ENCODE data around the gene CLDN5. TPM values are rescaled to one million over a fixed set of nuclear protein-coding genes. Genes with fewer than 3 reads are reported as not detected.

CLDN5 gene
- total RNA-seq, 1 donor: 9.4 TPM

DNA sequence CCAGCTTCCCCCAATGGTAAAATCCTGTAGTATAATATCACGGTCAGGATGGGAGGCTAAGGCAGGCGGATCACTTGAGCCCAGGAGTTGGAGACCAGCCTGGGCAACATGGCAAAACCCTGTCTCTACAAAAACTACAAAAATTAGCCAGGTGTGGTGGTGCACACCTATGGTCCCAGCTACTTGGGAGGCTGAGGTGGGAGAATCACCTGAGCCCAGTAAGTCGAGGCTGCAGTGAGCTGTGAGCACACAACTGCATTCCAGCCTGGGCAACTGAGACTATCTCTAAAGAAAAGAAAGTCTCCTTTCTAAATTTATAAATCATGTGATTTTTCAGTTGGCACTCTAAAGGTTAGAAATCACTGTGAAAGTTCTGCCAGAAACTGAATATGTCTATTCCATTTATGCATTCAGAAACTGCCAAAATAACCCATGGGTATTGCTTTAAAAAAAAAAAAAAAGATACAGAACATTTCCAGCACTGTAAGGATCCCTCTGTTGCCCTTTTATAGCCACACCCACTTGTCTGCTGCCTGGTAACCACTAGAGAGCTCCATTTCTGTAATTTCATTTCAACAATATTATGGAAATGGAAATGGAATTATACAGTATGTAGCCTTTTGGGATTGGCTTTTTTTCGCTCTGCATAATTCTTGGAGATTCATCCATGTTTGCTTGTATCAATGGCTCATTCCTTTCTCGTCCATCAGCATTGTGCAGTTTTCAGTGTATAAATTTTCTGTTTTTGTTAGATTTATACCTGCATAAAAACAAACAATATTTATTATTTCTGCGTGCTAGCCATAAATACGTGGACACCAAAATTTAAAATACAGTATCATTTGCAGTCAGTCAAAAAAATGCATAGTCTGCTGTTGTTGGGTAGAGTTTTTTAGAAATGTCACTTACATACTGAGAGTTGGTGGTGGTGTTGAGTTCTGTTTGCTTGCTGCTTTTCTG, 35.0 kb downstream of the CLDN5 start:
- peak in 1 of 3 donors; percentile 64 for DNase-seq (ENCODE audit: low read depth in 2 of 3, low spot score in 2 of 3)

DNA sequence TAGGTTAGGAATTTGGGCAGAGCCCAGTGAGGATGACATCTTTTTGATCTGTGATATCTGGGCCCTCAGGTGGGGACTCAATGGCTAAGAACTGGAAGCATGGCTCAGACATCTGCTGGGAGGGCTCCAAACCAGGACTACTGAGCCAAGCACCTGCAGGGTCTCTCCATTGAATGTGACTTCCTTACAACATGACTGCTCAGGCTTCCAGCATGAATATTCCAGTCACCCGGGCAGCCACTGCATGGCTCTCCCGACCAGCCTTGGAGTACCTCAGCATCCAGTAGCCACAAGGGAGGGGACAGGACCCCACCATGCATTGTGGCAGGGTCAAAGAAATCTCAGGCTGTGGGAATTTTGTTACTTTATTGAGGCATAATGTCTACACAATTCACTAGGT, 35.9 kb downstream of the CLDN5 start:
- no peak for DNase-seq (ENCODE audit: low read depth in 2 of 3, low spot score in 2 of 3)

DNA sequence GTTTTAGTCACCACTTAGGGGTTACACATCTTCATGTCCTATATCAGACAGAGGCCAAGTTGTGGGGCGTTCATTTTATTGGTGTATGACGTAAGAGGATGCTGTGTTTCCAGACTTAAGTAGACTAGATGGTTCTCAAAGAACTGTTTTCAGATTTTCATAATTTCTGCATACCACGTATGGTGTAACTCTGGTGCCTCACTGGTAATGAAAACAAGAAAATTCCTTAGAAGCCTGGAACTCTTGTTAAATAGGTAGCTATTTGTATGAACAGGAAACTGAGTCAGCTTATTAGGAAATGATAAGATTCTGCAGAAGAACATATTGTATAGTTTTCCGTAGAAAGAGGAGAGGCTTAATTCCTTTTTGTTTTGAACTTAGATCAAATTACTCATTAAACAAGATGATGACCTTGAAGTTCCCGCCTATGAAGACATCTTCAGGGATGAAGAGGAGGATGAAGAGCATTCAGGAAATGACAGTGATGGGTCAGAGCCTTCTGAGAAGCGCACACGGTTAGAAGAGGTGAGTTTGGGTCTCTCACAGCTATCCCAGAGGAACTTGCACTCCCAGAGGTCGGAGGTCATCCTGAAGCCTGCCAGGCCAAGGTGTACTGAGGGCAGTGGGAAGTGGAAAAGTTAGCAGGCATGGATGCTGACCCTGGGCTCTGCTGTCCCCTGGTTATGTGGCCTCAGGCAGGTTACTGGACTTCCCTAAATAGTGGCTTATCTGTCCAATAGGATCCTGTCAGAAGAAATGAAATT, 40.5 kb downstream of the CLDN5 start:
- DNase-seq (ENCODE audit: low read depth in 2 of 3, low spot score in 2 of 3): no peak

DNA sequence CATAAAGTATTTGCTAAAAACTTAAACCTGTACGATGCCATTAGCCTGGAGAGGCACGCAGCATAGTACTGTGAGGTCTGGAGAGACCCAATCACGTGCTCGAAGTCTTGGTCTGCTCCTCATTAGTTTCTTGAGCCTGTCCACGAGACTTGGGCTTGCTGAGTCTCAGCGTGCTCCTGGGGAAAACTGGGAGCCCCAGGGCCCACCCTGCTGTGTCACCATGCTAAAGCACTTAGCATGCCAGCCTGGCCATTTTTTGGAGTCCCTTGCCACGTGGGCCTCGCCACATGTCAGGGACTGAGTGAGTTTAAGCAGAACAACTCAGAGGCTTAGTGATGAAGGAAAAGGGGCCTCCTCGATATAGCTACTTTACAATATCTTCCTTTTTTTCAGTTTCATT, 41.9 kb downstream of the CLDN5 start:
- no peak for DNase-seq (ENCODE audit: low read depth in 2 of 3, low spot score in 2 of 3)

DNA sequence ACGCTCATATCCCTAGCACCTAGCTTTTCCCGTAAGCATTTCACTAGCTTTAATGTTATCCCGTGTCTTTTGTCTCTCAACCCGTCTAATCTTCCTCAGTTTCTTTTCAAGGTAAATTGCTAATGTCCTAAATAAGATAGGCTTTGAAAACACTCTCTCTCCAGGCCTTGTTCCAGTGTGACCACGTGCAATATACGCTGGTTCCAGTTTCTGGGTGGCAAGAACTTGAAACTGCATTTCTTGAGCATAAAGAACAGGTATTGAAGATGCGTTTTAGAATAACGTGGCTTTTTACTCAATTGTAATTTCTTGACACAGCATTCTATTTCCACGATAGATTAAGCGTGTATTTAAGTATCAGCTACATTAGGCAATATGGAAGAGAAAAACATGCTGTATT, 43.4 kb downstream of the CLDN5 start:
- DNase-seq (ENCODE audit: low read depth in 2 of 3, low spot score in 2 of 3): no peak

DNA sequence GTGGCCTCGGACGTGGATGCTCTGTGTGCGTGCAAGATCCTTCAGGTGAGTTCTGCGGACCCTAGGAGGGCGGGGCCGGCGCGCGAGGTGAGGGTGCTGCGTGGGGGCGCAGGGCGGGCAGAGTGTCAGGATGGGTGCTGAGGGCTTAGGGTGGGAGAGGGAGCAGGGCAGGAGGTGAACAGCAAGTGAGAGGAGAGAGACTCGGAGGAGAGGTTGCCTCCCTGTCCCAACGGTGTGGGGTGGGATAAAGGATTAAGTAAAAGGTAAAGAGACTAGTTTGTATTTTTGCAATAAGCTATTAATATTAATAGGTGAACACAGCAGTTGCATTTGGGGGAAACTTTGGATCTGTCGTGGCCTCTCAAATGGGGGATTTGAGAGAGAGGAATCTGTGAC, 44.0 kb downstream of the CLDN5 start:
- no peak for DNase-seq (ENCODE audit: low read depth in 2 of 3, low spot score in 2 of 3)

DNA sequence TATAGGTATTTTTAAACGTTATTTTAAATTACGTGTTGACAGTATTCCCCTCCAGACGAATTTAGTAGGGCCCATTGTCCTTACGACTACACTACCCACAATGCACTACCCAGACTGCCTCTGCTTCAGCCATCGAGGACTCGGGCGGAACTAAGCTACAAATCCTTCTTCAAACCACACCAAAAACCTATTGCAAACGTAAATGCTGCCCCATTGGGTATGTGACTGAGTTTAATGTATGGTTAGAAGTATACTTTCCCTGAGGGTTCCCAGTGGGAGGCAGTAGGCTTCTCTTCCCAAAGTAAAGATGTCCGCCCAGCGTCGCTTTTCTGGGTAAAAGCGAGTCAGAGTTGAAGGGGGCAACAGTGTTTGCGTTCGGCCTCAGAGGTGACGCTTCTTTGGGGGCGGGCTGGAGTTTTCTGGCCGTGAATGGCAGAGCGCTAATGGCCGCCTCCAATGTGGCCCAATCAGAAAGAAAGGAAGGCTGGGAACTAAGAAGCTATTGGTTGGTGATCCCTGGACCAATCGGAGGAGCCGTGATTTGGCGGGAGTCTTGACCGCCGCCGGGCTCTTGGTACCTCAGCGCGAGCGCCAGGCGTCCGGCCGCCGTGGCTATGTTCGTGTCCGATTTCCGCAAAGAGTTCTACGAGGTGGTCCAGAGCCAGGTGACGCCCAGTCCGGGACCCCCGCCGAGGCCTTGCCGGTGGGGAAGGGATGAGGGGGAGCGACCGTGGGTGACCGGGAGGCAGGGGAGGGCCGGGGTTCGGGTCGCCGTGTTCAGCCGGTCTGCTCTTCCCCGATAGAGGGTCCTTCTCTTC, 44.6 kb downstream of the CLDN5 start, which contains the start of gene CDC45:
Gene CDC45, plus strand, starts transcription at position 566 of the 818 bp plus-strand sequence. Its CDS starts 49 bp downstream, at position 615.
- peak; percentile 84 to 99 (median 98) for DNase-seq (ENCODE audit: low read depth in 2 of 3, low spot score in 2 of 3)

DNA sequence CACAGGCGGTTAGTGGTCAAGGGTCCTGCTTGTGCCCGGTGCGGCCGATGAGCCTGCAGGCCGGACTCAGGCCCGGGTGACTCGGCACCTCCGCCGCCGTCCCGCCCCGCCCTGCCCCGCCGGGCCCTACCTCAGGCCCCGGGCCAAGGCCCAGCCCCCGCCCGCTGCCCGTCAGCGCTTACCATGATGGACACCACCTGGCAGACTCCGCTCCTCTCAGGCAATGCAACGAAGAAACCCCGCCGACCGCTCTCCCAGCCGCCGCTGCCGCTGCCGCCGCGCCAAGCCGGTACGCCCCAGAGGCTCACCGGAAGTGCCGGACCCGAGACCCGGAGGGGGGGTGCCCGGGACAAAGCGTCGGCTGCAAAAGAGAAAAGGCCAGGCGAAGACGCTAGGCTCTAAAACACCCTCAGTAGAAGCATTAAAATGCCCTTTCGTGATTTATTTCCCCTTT, 45.3 kb downstream of the CLDN5 start, which contains the start of gene UFD1:
Gene UFD1, minus strand, starts transcription at position 293 of the 454 bp plus-strand sequence. Its CDS starts 108 bp downstream, at position 185.
- no peak for DNase-seq (ENCODE audit: low read depth in 2 of 3, low spot score in 2 of 3)

DNA sequence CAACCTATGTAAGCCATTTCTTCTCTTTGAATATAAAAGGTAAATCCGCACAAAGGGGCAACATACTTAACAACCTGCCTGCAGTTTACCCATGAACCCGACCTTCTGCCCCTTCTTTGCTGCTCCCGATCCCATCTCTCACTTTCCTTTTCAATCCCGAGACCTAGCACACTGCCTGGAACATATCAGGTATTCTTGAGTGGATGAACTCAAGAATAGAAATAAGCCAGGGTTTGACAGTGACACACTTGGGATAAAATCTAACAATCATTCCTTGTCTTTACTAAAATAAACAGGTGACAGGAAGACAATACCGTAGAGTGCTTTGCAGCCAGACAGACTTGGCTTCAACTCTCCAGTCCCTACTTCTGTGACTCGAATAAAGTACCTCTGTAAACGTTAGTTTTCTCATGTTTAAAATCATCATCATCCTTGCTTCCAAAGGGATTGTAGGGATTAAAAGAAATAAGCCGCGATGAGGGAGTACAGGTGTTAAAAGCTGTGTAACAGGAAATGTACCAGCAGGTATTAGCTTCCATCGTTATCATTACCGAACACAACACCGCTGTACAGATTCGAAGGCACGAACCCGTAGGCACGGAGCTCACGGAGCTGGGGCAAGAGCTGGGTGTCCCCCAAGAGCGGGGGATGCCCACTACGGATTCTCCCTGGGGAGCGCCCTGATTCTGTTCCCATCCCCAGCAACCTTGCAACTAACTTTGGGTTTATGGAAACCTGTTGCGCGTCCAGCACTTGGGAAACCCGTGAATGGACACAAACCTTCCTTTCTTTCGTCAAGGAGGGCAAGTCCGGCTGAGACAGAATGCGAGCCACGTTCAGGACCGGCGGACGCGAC, 45.9 kb downstream of the CLDN5 start:
- peak in 1 of 3 donors; percentile 7 for DNase-seq (ENCODE audit: low read depth in 2 of 3, low spot score in 2 of 3)

DNA sequence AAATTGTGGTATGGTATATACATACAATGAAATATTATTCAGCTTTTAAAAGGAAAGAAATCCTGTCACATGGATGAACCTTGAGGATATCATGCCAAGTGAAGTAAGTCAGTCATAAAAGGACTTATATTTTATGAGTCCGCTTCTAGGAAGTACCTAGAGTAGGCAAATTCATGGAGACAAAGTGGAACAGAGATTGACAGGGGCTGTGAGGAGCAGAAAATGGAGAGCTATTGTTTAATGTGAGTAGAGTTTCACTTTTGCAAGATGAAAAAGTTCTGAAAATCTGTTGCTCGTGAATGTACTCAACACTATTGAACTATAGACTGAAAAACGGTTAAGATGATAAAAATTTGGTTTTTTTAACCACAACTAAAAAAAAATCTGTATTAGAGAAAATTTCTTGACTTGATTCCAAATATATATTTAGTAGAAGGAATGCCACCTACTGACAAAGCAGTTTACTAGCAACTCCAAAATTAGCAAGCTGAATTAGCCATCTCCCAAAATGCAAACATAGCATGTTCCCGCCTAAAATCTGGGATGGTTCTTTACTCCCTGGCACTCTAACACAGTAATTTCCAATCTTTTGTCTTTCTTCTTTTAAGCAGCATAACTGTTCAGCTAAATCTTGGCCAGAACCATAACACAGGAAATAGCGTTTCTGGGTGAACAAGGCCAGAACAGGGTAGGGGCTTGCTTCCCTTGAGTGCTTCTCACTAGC, 46.7 kb downstream of the CLDN5 start:
- DNase-seq (ENCODE audit: low read depth in 2 of 3, low spot score in 2 of 3): peak in 1 of 3 donors; percentile 36

DNA sequence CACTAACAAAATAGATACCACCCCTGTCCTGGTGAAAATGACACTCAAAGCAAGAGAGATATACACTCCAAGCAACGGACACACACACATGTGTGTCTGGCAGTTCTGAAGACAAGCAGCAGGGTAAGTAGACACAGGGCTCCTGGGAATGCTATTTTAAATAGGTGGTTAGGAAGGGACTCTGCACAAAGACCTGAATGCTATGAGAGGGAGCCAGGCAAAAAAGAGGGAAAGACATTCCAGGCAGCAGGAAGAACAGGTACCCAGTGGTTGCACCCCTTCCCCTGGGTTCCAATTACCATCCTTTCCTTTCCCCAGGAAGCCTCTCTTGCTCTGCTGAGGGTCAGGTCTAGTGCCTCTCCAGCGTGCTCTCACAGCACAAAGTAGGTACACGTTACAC, 48.2 kb downstream of the CLDN5 start:
- DNase-seq (ENCODE audit: low read depth in 2 of 3, low spot score in 2 of 3): no peak

DNA sequence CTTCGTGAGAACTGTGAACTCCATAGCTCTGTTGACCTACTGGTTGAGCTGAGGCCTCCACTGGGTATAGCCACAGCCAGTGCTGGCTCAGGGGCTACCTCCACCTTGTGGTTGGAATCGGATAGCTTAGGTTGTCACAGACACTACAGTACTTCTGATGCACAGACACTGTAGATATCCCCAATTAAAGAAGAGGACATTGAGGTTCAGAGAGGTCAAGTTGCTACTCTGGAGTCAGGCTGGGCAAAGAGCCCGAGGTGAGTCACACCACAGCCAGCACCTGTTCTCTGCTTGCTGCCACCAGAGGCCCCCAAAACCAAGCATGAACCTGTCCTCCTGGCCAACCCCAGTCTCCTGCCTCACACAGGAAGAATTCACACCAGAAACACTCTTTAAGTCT, 50.6 kb downstream of the CLDN5 start:
- no peak for DNase-seq (ENCODE audit: low read depth in 2 of 3, low spot score in 2 of 3)

Other genes with a start within 250 kb of the CLDN5 start
- 1.6 TPM for gene CLTCL1, start 232.7 kb downstream of the CLDN5 start, total RNA-seq
- gene HIRA, start 92.7 kb downstream of the CLDN5 start, total RNA-seq: 27.2 TPM
- 10.0 TPM for gene MRPL40, start 91.9 kb downstream of the CLDN5 start, total RNA-seq
- 58.7 TPM for gene C22orf39, start 76.7 kb downstream of the CLDN5 start, total RNA-seq
- 36.9 TPM for gene UFD1, start 45.2 kb downstream of the CLDN5 start, total RNA-seq
- 8.9 TPM for gene CDC45, start 44.5 kb downstream of the CLDN5 start, total RNA-seq
- 79.4 TPM for gene SEPTIN5, start 190.1 kb upstream of the CLDN5 start, total RNA-seq
- 11.0 TPM for gene GP1BB, start 199.1 kb upstream of the CLDN5 start, total RNA-seq
- not detected for gene TBX1, start 236.4 kb upstream of the CLDN5 start, total RNA-seq

All from hematopoietic multipotent progenitor cell (in vitro differentiated cells).